K562 (cell line): ENCODE measurements around the gene MCAM. TPM values are rescaled to one million over a fixed set of nuclear protein-coding genes. Genes with fewer than 3 reads are reported as not detected.

Experiments
- CBX2 ChIP-seq: fragments of 200-600 bp; sonication (generic); IDR thresholded peaks from one replicate; pipeline ENCODE4 v1.6.1; 2012; ENCODE audit warnings: mild to moderate bottlenecking, low read length, inconsistent platforms; ENCODE audit not compliant: insufficient read depth, poor library complexity, severe bottlenecking
- CC2D1A ChIP-seq: fragments of 450-650 bp; IDR thresholded peaks from 2 replicates; pipeline ENCODE4 v1.6.1; 2017; ENCODE audit warnings: mild to moderate bottlenecking
- DACH1 ChIP-seq: fragments of 450-650 bp; IDR thresholded peaks from 2 replicates; pipeline ENCODE4 v1.6.1; 2018; ENCODE audit not compliant: partially characterized antibody
- EWSR1 ChIP-seq: fragments of 450-650 bp; IDR thresholded peaks from 2 replicates; pipeline ENCODE4 v1.6.1; 2018; ENCODE audit warnings: borderline replicate concordance, mild to moderate bottlenecking, low read depth, moderate library complexity; ENCODE audit not compliant: partially characterized antibody
- HINFP ChIP-seq: fragments of 450-650 bp; conservative IDR thresholded peaks from 2 replicates; pipeline ENCODE4 v1.6.1; 2016; ENCODE audit warnings: missing genetic modification characterization, low read depth, mild to moderate bottlenecking, control low read depth, missing compliant biosample characterization
- HNRNPL ChIP-seq: fragments of 200-400 bp; formaldehyde crosslinking; IDR thresholded peaks from 2 replicates; pipeline ENCODE4 v1.6.1; 2017; ENCODE audit warnings: low read depth, mild to moderate bottlenecking, low read length
- SLC30A9 ChIP-seq: fragments of 250-450 bp; sonication (Bioruptor Pico); IDR thresholded peaks from 2 replicates; pipeline ENCODE4 v1.8.0; 2022; ENCODE audit warnings: mild to moderate bottlenecking, moderate library complexity
- SRSF1 ChIP-seq: fragments of 200-400 bp; formaldehyde crosslinking; IDR thresholded peaks from 2 replicates; pipeline ENCODE4 v1.6.1; 2017; ENCODE audit warnings: mild to moderate bottlenecking, low read depth, low read length, moderate library complexity
- ZFPM2 ChIP-seq: fragments of 250-450 bp; sonication (Bioruptor Pico); IDR thresholded peaks from 2 replicates; pipeline ENCODE4 v1.5.1; 2022; ENCODE audit warnings: mild to moderate bottlenecking
- ZMIZ1 ChIP-seq, 2 experiments: fragments of 150-350 bp in 1 of 2; IDR thresholded peaks; 2 replicates each; pipeline ENCODE4 v1.6.1; 2012 to 2016; ENCODE audit warnings: low read depth in 2 of 2, low read length in 2 of 2, mild to moderate bottlenecking in 1 of 2, moderate library complexity in 1 of 2
- ZNF124 ChIP-seq: sonication (generic); formaldehyde crosslinking; IDR thresholded peaks from 2 replicates; pipeline ENCODE4 v1.8.1; 2022; ENCODE audit warnings: missing genetic modification reagents
- polyA plus RNA-seq, 8 experiments: library from polyadenylated mRNA; depleted of rRNA in 4 of 8; stranded (reverse) in 5 of 8; unstranded in 3 of 8; fragments of >200 nt; fragmentation: Nextera tagmentation in 2 of 8; fragmentation: Illumina TruSeq in 1 of 8; extraction: Ambion mirVana in 2 of 8; extraction: Trizol in 1 of 8; gene quantifications; 2 replicates each; pipeline versions ENCODE4 v1.2.1 to v1.2.3, GENCODE V29; 2011 to 2014; ENCODE audit warnings: inconsistent platforms in 1 of 8, missing spikeins in 1 of 8
- total RNA-seq, 7 experiments: library from RNA; depleted of rRNA in 6 of 7; stranded (reverse); fragments of >200 nt in 6 of 7; fragmentation: Illumina TruSeq in 2 of 7; extraction: Trizol in 2 of 7; gene quantifications; 2 replicates each; pipeline versions ENCODE4 v1.2.1 to v1.2.3, GENCODE V29; 2011 to 2021; ENCODE audit warnings: low replicate concordance in 1 of 7
- TF ChIP-seq, protein P1 (sequence below): fragments of 450-650 bp; IDR thresholded peaks from 2 replicates; pipeline ENCODE4 v1.7.0; 2016; ENCODE audit warnings: borderline replicate concordance
- TF ChIP-seq, protein P2 (sequence below): sonication (generic); formaldehyde crosslinking; IDR thresholded peaks from 2 replicates; pipeline ENCODE4 v1.8.0; 2022; ENCODE audit warnings: mild to moderate bottlenecking, missing genetic modification reagents
- TF ChIP-seq, protein P3 (sequence below), 2 experiments: fragments of 450-650 bp in 1 of 2; sonication (generic) in 1 of 2; formaldehyde crosslinking; conservative IDR thresholded peaks; 2 replicates each; pipeline versions ENCODE4 v1.4.0 to v1.8.1; 2020 to 2022; ENCODE audit warnings: mild to moderate bottlenecking in 1 of 2, missing genetic modification reagents in 1 of 2

MCAM gene
- total and polyA plus RNA-seq, 9 of the 15 experiments (the other 6 are each of a cell fraction or from before 2014, with no cell fraction given): 14.7 to 118 (median 53.6) TPM

- TF ChIP-seq, protein P1, sequence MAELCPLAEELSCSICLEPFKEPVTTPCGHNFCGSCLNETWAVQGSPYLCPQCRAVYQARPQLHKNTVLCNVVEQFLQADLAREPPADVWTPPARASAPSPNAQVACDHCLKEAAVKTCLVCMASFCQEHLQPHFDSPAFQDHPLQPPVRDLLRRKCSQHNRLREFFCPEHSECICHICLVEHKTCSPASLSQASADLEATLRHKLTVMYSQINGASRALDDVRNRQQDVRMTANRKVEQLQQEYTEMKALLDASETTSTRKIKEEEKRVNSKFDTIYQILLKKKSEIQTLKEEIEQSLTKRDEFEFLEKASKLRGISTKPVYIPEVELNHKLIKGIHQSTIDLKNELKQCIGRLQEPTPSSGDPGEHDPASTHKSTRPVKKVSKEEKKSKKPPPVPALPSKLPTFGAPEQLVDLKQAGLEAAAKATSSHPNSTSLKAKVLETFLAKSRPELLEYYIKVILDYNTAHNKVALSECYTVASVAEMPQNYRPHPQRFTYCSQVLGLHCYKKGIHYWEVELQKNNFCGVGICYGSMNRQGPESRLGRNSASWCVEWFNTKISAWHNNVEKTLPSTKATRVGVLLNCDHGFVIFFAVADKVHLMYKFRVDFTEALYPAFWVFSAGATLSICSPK: no peak
- no peak for TF ChIP-seq ZNF124 (CRISPR knock-in tag)
- TF ChIP-seq EWSR1: no peak
- TF ChIP-seq HNRNPL: no peak
- TF ChIP-seq ZMIZ1 (IDR thresholded peaks at IDR 0.05; ENCODE audit: low read depth in 2 of 2, low read length in 2 of 2): no peak
- TF ChIP-seq, protein P2, sequence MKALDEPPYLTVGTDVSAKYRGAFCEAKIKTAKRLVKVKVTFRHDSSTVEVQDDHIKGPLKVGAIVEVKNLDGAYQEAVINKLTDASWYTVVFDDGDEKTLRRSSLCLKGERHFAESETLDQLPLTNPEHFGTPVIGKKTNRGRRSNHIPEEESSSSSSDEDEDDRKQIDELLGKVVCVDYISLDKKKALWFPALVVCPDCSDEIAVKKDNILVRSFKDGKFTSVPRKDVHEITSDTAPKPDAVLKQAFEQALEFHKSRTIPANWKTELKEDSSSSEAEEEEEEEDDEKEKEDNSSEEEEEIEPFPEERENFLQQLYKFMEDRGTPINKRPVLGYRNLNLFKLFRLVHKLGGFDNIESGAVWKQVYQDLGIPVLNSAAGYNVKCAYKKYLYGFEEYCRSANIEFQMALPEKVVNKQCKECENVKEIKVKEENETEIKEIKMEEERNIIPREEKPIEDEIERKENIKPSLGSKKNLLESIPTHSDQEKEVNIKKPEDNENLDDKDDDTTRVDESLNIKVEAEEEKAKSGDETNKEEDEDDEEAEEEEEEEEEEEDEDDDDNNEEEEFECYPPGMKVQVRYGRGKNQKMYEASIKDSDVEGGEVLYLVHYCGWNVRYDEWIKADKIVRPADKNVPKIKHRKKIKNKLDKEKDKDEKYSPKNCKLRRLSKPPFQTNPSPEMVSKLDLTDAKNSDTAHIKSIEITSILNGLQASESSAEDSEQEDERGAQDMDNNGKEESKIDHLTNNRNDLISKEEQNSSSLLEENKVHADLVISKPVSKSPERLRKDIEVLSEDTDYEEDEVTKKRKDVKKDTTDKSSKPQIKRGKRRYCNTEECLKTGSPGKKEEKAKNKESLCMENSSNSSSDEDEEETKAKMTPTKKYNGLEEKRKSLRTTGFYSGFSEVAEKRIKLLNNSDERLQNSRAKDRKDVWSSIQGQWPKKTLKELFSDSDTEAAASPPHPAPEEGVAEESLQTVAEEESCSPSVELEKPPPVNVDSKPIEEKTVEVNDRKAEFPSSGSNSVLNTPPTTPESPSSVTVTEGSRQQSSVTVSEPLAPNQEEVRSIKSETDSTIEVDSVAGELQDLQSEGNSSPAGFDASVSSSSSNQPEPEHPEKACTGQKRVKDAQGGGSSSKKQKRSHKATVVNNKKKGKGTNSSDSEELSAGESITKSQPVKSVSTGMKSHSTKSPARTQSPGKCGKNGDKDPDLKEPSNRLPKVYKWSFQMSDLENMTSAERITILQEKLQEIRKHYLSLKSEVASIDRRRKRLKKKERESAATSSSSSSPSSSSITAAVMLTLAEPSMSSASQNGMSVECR (CRISPR knock-in tag): no peak
- no peak for TF ChIP-seq DACH1
- no peak for TF ChIP-seq ZFPM2
- no peak for TF ChIP-seq CBX2
- TF ChIP-seq SRSF1: no peak
- no peak for TF ChIP-seq SLC30A9 (CRISPR knock-in tag)
- peak; percentile 69; the same call in 1 of the 2 replicates for TF ChIP-seq CC2D1A
- no peak for TF ChIP-seq HINFP (tag)
- TF ChIP-seq, protein P3, sequence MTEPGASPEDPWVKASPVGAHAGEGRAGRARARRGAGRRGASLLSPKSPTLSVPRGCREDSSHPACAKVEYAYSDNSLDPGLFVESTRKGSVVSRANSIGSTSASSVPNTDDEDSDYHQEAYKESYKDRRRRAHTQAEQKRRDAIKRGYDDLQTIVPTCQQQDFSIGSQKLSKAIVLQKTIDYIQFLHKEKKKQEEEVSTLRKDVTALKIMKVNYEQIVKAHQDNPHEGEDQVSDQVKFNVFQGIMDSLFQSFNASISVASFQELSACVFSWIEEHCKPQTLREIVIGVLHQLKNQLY (CRISPR knock-in tag; conservative IDR thresholded peaks at IDR 0.05): no peak
Observed at GRCh38 chr11:119334174-119334930, 17.4 kb upstream of the MCAM start, which contains the start of gene RNF26 (continued).
